Measurements from ENCODE around the gene AKR1E2.

DNA sequence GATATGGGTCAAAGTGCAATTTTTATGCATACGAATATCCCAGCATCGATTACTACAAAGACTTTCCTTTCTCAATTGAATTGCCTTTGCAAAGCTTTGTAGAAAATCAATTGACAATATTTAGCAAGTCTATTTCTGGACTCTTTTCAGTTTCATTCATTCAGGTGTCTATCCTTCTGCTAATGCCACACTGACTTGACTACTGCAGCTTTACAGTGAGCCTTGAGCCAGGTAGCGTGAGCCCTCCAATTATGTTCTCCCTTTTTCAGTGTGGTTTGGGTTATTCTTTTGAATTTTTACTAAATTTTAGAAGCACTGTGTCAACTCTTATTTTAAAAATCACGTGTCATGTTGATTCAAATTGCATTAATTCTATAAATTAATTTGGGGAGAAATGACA, 19.5 kb upstream of the AKR1E2 start:
- TF ChIP-seq POLR2A (IDR thresholded peaks at IDR 0.05) = no peak
- TF ChIP-seq, protein P1, sequence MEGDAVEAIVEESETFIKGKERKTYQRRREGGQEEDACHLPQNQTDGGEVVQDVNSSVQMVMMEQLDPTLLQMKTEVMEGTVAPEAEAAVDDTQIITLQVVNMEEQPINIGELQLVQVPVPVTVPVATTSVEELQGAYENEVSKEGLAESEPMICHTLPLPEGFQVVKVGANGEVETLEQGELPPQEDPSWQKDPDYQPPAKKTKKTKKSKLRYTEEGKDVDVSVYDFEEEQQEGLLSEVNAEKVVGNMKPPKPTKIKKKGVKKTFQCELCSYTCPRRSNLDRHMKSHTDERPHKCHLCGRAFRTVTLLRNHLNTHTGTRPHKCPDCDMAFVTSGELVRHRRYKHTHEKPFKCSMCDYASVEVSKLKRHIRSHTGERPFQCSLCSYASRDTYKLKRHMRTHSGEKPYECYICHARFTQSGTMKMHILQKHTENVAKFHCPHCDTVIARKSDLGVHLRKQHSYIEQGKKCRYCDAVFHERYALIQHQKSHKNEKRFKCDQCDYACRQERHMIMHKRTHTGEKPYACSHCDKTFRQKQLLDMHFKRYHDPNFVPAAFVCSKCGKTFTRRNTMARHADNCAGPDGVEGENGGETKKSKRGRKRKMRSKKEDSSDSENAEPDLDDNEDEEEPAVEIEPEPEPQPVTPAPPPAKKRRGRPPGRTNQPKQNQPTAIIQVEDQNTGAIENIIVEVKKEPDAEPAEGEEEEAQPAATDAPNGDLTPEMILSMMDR (IDR thresholded peaks at IDR 0.05 in 4 of 5, conservative IDR thresholded peaks at IDR 0.05 in 1 of 5) = no peak

Data from gastrocnemius medialis (tissue), 4 donors.